ENCODE measurements around the gene UGT2A2. TPM values are rescaled to one million over a fixed set of nuclear protein-coding genes. Genes with fewer than 3 reads are reported as not detected.

Gene UGT2A2
- total RNA-seq, 1 experiment from 2014 or later, result not detected

GRCh38 chr4:69650872-69651271 lies 11.4 kb upstream of the UGT2A2 start:
- no peaks in the 10 kb centered on the region for H3K27me3 ChIP-seq (replicated peaks; ENCODE audit: insufficient read depth, low read depth, low read length, poor library complexity)
- intact Hi-C loops (cut with micrococcal nuclease; ENCODE audit: unreplicated experiment), result no loop called here
- no peak overlapping the region for H3K4me3 ChIP-seq (ENCODE audit: low read depth, low read length, poor library complexity, severe bottlenecking)
- no peaks in the 10 kb centered on the region for H3K9me3 ChIP-seq (ENCODE audit: low read depth, low read length, poor library complexity, severe bottlenecking)
- H3K36me3 ChIP-seq (ENCODE audit: insufficient read depth, low read length, poor library complexity, severe bottlenecking), result no peaks in the 10 kb centered on the region
- ChIA-PET CTCF (no interaction called here), POLR2A (ENCODE audit: low non-redundant PET) (no interaction called here)
- no TSS peak for BruUV-seq (replicated peaks)
- TF ChIP-seq CTCF (conservative IDR thresholded peaks at IDR 0.05; ENCODE audit: low read depth, low read length), result no peak
- TF ChIP-seq EZH2 (IDR thresholded peaks at IDR 0.05; ENCODE audit: borderline replicate concordance, low read depth, low read length, poor library complexity, severe bottlenecking), result no peak
- H3K27ac ChIP-seq (ENCODE audit: low read depth, low read length, poor library complexity, severe bottlenecking), result no peak overlapping the region
- no peaks in the 10 kb centered on the region for H3K4me1 ChIP-seq (ENCODE audit: insufficient read depth, low read length, poor library complexity, severe bottlenecking)
- no peak for DNase-seq (ENCODE audit: low spot score)

GRCh38 chr4:69649629-69650028 lies 10.2 kb upstream of the UGT2A2 start:
- CTCF ChIA-PET, result no interaction called here
- POLR2A ChIA-PET (ENCODE audit: low non-redundant PET), result no interaction called here
- no peak overlapping the region for H3K4me3 ChIP-seq (ENCODE audit: low read depth, low read length, poor library complexity, severe bottlenecking)
- H3K27me3 ChIP-seq (replicated peaks; ENCODE audit: insufficient read depth, low read depth, low read length, poor library complexity), result no peaks in the 10 kb centered on the region
- H3K9me3 ChIP-seq (ENCODE audit: low read depth, low read length, poor library complexity, severe bottlenecking), result no peaks in the 10 kb centered on the region
- H3K27ac ChIP-seq (ENCODE audit: low read depth, low read length, poor library complexity, severe bottlenecking), result no peak overlapping the region
- no peaks in the 10 kb centered on the region for H3K4me1 ChIP-seq (ENCODE audit: insufficient read depth, low read length, poor library complexity, severe bottlenecking)
- no peak for DNase-seq (ENCODE audit: low spot score)
- intact Hi-C loops (cut with micrococcal nuclease; ENCODE audit: unreplicated experiment), result no loop called here
- BruUV-seq (replicated peaks), result no TSS peak
- TF ChIP-seq EZH2 (IDR thresholded peaks at IDR 0.05; ENCODE audit: borderline replicate concordance, low read depth, low read length, poor library complexity, severe bottlenecking) (no peak), CTCF (conservative IDR thresholded peaks at IDR 0.05; ENCODE audit: low read depth, low read length) (no peak)
- no peaks in the 10 kb centered on the region for H3K36me3 ChIP-seq (ENCODE audit: insufficient read depth, low read length, poor library complexity, severe bottlenecking)

- CTCF ChIA-PET, result no interaction called here
- TF ChIP-seq CTCF (conservative IDR thresholded peaks at IDR 0.05; ENCODE audit: low read depth, low read length) (no peak), EZH2 (IDR thresholded peaks at IDR 0.05; ENCODE audit: borderline replicate concordance, low read depth, low read length, poor library complexity, severe bottlenecking) (no peak)
- Histone ChIP-seq H3K27ac (ENCODE audit: low read depth, low read length, poor library complexity, severe bottlenecking) (no peak overlapping the region), H3K36me3 (ENCODE audit: insufficient read depth, low read length, poor library complexity, severe bottlenecking) (no peaks in the 10 kb centered on the region), H3K27me3 (replicated peaks; ENCODE audit: insufficient read depth, low read depth, low read length, poor library complexity) (no peaks in the 10 kb centered on the region), H3K9me3 (ENCODE audit: low read depth, low read length, poor library complexity, severe bottlenecking) (no peaks in the 10 kb centered on the region), H3K4me1 (ENCODE audit: insufficient read depth, low read length, poor library complexity, severe bottlenecking) (no peaks in the 10 kb centered on the region), H3K4me3 (ENCODE audit: low read depth, low read length, poor library complexity, severe bottlenecking) (no peak overlapping the region)
- BruUV-seq (replicated peaks), result no TSS peak
- no peak for DNase-seq (ENCODE audit: low spot score)
- intact Hi-C loops (cut with micrococcal nuclease; ENCODE audit: unreplicated experiment), result no loop called here
- POLR2A ChIA-PET (ENCODE audit: low non-redundant PET), result no interaction called here
Measured at GRCh38 chr4:69649207-69649606, 9.8 kb upstream of the UGT2A2 start.
